GM19193 (cell line): Measurements from ENCODE around the gene PSMB7.

Experiments
- POLR2A ChIP-seq: IDR thresholded peaks from 4 replicates; pipeline ENCODE4 v1.6.1; 2011; ENCODE audit not compliant: insufficient read depth, insufficient read length; ENCODE audit errors: extremely low read depth

The PSMB7 gene

DNA sequence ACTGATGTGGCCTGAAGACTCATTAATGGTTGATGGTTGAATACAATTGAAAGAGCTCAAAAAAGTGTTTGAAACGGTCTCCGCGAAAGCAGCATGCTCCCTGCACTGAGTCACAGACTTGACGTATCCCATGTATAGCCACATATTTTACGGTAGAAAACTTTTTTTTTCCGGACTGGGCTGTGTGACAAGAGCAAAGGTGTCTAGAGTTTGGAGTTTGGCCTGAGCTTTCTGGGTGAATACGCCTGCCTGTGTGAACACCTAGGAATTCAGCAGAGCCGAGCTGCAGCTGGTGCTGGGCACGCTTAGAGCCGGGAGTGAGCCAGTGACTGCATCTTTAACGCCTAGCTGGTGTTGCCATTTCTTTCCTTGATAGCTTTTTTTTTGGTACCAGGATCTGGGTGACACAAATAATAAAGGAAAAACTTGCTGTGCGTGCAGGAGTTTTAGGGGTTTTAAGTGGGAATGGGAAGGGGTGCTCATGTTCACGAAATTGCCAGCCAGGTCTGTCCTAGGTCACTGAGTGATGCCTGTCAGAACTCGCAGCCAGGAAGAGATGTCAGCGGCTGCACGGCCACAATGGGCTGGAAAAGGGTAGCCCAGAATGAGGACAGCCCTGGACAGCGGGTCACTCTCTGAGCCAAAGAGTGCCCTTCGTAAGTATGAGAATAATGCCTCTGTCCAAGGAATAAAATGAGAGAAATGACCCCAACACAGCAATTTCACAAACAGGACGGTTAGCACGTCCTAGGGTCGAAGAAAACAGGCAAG lies 51.7 kb downstream of the PSMB7 start:
- TF ChIP-seq POLR2A: no peak

DNA sequence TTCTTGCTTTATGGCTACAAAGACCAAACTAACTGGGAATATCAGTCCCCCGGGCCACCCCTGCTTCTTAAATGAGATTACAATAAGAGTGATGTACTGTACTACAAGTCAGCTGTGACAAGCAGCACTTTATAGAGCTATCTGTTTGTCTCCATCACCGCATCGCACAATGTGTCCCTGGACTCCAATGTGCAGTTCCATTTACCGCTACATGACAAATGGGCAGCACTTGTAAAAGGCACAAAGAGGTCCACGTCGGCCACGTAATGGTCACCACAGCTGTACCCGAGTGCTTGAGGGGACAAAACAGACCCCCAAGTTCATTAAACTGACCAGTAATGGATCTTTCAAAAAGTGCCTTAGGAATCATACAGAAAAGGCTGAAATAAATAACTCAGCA lies 54.1 kb downstream of the PSMB7 start:
- TF ChIP-seq POLR2A: no peak

GRCh38 chr9:124359855-124360678 lies 55.2 kb downstream of the PSMB7 start:
- no peak for TF ChIP-seq POLR2A

DNA sequence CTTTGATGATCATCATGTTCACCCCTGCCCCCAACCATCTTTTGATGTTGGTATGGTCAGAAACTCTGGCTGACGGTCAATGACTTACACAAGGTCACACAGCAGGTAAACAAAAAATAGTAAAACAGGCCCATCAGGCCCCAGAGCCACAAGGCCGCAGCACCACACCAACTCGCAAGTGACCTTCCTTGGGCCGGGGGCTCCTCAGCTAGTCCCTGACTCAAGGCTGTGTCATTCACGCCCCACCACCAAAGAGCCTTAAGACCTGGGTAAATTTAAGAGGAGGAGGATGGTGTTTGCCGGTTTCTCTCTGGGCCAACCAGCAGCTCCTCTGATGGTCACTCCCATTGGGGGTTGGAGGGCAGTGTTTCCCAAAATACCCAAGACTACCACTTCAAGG lies 55.8 kb downstream of the PSMB7 start:
- TF ChIP-seq POLR2A: no peak

- TF ChIP-seq POLR2A: no peak
These were observed 56.6 kb downstream of the PSMB7 start for GRCh38 chr9:124358631-124359030.

DNA sequence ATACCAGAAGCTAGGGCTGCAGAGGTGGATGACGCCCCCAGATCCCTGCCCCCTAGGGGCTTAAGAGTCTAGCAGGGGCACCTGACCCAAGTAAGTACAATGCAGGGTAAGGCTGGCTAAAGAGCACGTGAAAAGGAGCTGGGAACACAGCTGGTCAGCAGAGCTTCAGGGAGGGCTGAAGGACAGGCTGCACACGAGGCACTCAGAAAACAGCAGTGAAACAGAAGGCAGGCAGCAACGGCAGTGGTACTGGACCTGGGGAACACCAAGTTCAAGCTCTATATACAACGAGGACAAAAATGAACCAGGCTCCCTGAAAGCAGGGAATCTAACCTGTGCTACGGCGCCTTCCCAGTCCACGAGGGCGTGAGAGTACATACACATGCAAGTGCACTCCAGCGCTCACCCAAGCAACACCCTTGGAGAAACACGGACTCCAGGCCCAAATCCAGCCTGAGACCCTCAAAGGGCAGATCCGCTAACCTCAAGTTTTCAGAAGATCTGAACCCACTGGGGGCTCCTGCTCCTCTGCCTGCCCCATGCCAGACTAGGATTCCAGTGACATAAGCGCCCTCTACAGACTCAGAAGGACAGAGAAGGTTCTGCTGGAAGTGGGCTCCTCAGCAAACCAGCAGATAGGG lies 57.4 kb downstream of the PSMB7 start:
- TF ChIP-seq POLR2A: peak; percentile 33

DNA sequence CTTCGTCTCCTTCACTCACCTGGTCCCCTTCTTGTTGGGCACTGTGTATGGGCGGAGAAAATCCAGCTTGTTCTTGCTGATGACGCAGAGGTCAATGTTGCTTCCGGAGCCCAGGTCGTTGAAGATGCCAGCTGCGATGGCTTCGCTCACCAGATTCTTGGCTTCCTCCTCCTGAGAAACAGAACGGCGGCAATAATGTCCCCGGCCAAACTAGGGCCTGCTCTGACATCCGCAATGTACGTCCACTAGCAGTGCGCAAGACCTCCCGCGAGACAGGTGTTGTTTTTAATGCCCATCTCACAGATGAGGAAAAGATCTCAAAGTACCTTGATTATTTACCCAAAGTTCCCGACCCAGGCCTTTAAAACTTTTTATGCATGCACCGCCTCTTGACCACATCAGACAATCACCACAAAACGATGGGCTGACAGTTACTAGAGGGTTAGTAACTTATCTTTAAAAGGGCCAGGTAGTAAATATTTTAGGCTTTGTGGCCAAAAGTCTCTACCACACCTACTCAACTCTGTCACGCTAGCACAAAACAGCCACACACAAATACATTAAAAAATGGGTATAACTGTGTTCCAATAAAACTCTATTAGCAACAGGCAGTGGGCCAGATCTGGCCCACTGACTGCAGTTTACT lies 58.4 kb downstream of the PSMB7 start:
- TF ChIP-seq POLR2A: peak; percentile 48

- no peak for TF ChIP-seq POLR2A
These were observed 59.1 kb downstream of the PSMB7 start for GRCh38 chr9:124355941-124356744.

DNA sequence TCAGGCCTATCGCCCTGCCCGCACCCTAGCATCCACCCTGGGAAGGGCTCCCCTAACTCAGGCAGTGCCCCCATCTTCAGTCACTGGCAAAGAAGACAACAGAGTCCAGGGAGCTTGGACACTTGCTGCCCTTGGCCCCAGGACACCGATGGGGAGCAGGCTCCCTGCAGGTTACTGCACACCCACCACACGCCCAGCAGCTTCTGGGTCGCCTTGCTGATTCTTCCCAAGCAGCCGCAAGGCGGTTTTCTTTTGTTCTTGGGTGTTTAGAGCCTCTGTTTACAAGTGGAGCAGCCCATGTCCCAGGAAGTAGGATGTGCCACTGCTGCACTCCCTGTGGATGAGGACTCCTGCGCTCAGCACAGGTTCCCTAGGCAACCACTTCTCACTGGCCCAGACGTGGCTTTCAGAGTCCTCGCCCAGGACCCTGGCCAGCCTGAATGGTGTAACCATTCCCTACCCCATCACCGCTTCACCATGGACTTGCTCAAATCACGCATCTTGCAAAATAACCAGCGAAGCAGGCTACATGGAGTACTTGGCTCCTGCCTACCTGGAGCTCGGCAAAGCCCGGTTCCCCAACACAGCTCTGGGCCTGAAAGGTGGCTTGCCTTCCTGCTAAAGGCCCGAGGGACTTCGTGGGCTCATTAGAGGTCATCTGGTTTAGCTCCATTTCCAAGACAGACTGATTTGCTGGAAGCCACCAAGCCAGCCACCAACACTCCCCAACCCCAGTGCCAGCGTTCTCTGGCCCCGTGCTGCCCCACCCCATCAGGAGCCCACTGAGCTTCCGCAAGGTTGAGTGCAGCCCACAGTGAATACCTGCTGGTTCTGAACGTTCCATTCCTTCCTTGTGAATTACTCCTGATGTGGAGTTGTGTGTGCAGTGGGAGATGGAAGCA lies 60.0 kb downstream of the PSMB7 start:
- TF ChIP-seq POLR2A: no peak

- TF ChIP-seq POLR2A: peak; percentile 28
These were observed 60.8 kb downstream of the PSMB7 start for GRCh38 chr9:124354346-124355038.

DNA sequence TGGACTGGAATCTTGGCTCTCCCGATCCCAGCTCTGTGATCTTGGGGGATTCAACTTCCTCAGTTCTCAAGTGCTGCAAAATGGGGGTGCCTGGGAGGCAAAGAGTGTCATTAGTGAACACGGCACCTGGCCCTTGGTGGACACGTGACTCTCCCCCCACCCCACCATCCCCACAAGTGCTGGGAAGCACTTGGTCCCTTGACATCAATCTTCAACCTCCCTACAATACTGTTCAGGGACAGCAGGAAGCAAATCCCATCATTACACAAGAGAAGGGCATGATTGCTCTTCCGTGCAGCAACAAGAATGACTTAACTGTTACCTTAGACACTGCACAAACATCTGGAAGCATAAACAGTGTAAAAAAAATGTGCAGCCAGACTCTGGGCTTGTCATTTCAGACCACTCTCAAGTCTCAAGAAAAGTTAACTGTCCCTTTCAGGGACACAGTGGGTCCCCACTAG lies 61.4 kb downstream of the PSMB7 start:
- no peak for TF ChIP-seq POLR2A

DNA sequence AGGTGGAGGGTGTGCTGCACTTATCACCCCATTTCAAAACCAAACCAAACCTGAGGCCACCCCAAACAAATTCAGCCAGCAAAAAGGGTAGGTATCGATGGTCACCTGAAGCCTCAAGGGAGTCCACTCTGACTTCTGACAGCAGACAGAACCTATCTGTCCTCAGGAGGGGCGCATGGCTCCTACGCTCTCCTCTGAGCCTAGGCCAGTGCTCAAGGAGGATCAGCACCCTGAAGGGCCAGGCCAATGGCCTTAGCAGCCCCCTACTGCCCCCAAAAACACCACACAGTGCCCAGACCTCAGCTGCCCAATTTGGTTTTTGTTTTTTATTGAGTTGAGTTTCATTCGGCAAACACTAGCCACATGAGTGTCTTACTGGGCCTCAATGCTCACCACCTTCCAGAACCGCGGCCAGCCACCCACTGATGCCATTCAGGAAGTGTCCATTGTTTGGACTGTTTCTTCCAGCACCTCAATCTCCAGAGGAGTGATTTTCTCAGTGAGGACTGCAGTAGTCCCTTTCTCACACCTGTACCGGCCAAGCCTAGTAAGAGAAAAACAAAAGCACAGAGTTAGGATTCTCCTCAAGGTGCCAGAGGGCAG lies 62.0 kb downstream of the PSMB7 start:
- TF ChIP-seq POLR2A: peak; percentile 33
